WTC11 (cell line): ENCODE data around the gene STK39. TPM values are rescaled to one million over a fixed set of nuclear protein-coding genes. Genes with fewer than 3 reads are reported as not detected.

Source experiments
- ATAC-seq: fragments of 200-7000 bp; cut with Tn5 transposase; 2 replicates; pipeline ENCODE4 v1.10.0; 2021; ENCODE audit warnings: mild to moderate bottlenecking, moderate library complexity
- CTCF ChIA-PET: fragments of 300-600 bp; sonication (Branson Sonifier 250); formaldehyde crosslinking; loops from one replicate; lab custom pipeline; 2021; ENCODE audit warnings: antibody characterized with exemption; lab: Charles Lee
- POLR2A ChIA-PET: fragments of 350-600 bp; sonication (Branson Sonifier 250); formaldehyde crosslinking; loops from one replicate; lab custom pipeline; 2021; ENCODE audit warnings: antibody characterized with exemption; lab: Charles Lee
- DNase-seq: peaks from one replicate; pipeline ENCODE4 v3.0.0; 2021; ENCODE audit warnings: low spot score
- H3K27ac Mint-ChIP-seq: 2 replicates; pipeline ENCODE4 v1.8.0; 2021; ENCODE audit warnings: mixed read lengths
- H3K27me3 Mint-ChIP-seq: 2 replicates; pipeline ENCODE4 v1.8.0; 2021; ENCODE audit warnings: low read depth, mild to moderate bottlenecking, moderate library complexity, mixed read lengths
- H3K36me3 Mint-ChIP-seq: 2 replicates; pipeline ENCODE4 v1.8.0; 2021; ENCODE audit warnings: mixed read lengths
- H3K4me1 Mint-ChIP-seq: 2 replicates; pipeline ENCODE4 v1.8.0; 2022; ENCODE audit warnings: mixed read lengths
- H3K4me3 Mint-ChIP-seq: 2 replicates; pipeline ENCODE4 v1.8.0; 2021; ENCODE audit warnings: mild to moderate bottlenecking, moderate library complexity, mixed read lengths
- H3K9me3 Mint-ChIP-seq: 2 replicates; pipeline ENCODE4 v1.8.0; 2021; ENCODE audit warnings: mixed read lengths
- AR ChIP-seq: fragments of 250-450 bp; sonication (Bioruptor Pico); IDR thresholded peaks from 2 replicates; pipeline ENCODE4 v1.9.0; 2021; ENCODE audit warnings: mild to moderate bottlenecking
- ATF1 ChIP-seq: sonication (generic); formaldehyde crosslinking; IDR thresholded peaks from 2 replicates; pipeline ENCODE4 v1.8.1; 2023; ENCODE audit warnings: mild to moderate bottlenecking, moderate library complexity, missing genetic modification reagents
- ESRRA ChIP-seq: sonication (generic); formaldehyde crosslinking; IDR thresholded peaks from 2 replicates; pipeline ENCODE4 v1.8.1; 2022; ENCODE audit warnings: mild to moderate bottlenecking, missing genetic modification reagents, borderline replicate concordance
- FOXJ3 ChIP-seq: sonication (generic); formaldehyde crosslinking; IDR thresholded peaks from 2 replicates; pipeline ENCODE4 v1.9.0; 2021; ENCODE audit warnings: missing genetic modification reagents, mild to moderate bottlenecking, borderline replicate concordance
- GTF2I ChIP-seq: fragments of 250-450 bp; sonication (Bioruptor Pico); conservative IDR thresholded peaks from 2 replicates; pipeline ENCODE4 v1.4.0; 2021; ENCODE audit warnings: mild to moderate bottlenecking
- HMGXB4 ChIP-seq: sonication (generic); formaldehyde crosslinking; IDR thresholded peaks from 2 replicates; pipeline ENCODE4 v1.8.1; 2023; ENCODE audit warnings: mild to moderate bottlenecking, moderate library complexity, missing genetic modification reagents
- NFYB ChIP-seq: sonication (generic); formaldehyde crosslinking; conservative IDR thresholded peaks from 2 replicates; pipeline ENCODE4 v1.8.0; 2022; ENCODE audit warnings: low read depth, missing genetic modification reagents
- NR2C2 ChIP-seq: sonication (generic); formaldehyde crosslinking; IDR thresholded peaks from 2 replicates; pipeline ENCODE4 v1.8.0; 2022; ENCODE audit warnings: mild to moderate bottlenecking, missing genetic modification reagents
- OVOL2 ChIP-seq: fragments of 250-450 bp; sonication (Bioruptor Pico); IDR thresholded peaks from 2 replicates; pipeline ENCODE4 v1.9.0; 2021; ENCODE audit warnings: mild to moderate bottlenecking, borderline replicate concordance
- PRDM15 ChIP-seq: sonication (generic); formaldehyde crosslinking; IDR thresholded peaks from 2 replicates; pipeline ENCODE4 v1.8.0; 2022; ENCODE audit warnings: missing genetic modification reagents
- TP53 ChIP-seq: sonication (generic); formaldehyde crosslinking; IDR thresholded peaks from 2 replicates; pipeline ENCODE4 v1.8.1; 2023; ENCODE audit warnings: mild to moderate bottlenecking, missing genetic modification reagents
- ZNF317 ChIP-seq: sonication (generic); formaldehyde crosslinking; IDR thresholded peaks from 2 replicates; pipeline ENCODE4 v1.8.1; 2023; ENCODE audit warnings: low read depth, mild to moderate bottlenecking, moderate library complexity, missing genetic modification reagents, borderline replicate concordance
- ZNF423 ChIP-seq: fragments of 250-450 bp; sonication (Bioruptor Pico); IDR thresholded peaks from 2 replicates; pipeline ENCODE4 v2.1.2; 2022; ENCODE audit warnings: mild to moderate bottlenecking, moderate library complexity
- total RNA-seq: library from RNA; stranded (reverse); gene quantifications from 3 replicates; pipeline ENCODE4 v1.2.3, GENCODE V29; 2021
- TF ChIP-seq, protein P1 (sequence below): fragments of 250-450 bp; sonication (Bioruptor Pico); IDR thresholded peaks from 2 replicates; pipeline ENCODE4 v1.9.0; 2021; ENCODE audit warnings: mild to moderate bottlenecking, borderline replicate concordance
- TF ChIP-seq, protein P2 (sequence below): sonication (generic); formaldehyde crosslinking; conservative IDR thresholded peaks from 2 replicates; pipeline ENCODE4 v1.8.1; 2023; ENCODE audit warnings: mild to moderate bottlenecking, low read depth, missing genetic modification reagents, moderate library complexity
- TF ChIP-seq, protein P3 (sequence below): sonication (generic); formaldehyde crosslinking; IDR thresholded peaks from 2 replicates; pipeline ENCODE4 v1.8.1; 2023; ENCODE audit warnings: mild to moderate bottlenecking, missing genetic modification reagents

STK39 gene
- total RNA-seq, 1 experiment from 2014 or later = 20.5 TPM

- no peak for TF ChIP-seq AR
- TF ChIP-seq, protein P1, sequence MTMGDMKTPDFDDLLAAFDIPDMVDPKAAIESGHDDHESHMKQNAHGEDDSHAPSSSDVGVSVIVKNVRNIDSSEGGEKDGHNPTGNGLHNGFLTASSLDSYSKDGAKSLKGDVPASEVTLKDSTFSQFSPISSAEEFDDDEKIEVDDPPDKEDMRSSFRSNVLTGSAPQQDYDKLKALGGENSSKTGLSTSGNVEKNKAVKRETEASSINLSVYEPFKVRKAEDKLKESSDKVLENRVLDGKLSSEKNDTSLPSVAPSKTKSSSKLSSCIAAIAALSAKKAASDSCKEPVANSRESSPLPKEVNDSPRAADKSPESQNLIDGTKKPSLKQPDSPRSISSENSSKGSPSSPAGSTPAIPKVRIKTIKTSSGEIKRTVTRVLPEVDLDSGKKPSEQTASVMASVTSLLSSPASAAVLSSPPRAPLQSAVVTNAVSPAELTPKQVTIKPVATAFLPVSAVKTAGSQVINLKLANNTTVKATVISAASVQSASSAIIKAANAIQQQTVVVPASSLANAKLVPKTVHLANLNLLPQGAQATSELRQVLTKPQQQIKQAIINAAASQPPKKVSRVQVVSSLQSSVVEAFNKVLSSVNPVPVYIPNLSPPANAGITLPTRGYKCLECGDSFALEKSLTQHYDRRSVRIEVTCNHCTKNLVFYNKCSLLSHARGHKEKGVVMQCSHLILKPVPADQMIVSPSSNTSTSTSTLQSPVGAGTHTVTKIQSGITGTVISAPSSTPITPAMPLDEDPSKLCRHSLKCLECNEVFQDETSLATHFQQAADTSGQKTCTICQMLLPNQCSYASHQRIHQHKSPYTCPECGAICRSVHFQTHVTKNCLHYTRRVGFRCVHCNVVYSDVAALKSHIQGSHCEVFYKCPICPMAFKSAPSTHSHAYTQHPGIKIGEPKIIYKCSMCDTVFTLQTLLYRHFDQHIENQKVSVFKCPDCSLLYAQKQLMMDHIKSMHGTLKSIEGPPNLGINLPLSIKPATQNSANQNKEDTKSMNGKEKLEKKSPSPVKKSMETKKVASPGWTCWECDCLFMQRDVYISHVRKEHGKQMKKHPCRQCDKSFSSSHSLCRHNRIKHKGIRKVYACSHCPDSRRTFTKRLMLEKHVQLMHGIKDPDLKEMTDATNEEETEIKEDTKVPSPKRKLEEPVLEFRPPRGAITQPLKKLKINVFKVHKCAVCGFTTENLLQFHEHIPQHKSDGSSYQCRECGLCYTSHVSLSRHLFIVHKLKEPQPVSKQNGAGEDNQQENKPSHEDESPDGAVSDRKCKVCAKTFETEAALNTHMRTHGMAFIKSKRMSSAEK (CRISPR knock-in tag) = no peak
These were observed 319.0 kb downstream of the STK39 start (continued) for GRCh38 chr2:167928434-167928833.

DNA sequence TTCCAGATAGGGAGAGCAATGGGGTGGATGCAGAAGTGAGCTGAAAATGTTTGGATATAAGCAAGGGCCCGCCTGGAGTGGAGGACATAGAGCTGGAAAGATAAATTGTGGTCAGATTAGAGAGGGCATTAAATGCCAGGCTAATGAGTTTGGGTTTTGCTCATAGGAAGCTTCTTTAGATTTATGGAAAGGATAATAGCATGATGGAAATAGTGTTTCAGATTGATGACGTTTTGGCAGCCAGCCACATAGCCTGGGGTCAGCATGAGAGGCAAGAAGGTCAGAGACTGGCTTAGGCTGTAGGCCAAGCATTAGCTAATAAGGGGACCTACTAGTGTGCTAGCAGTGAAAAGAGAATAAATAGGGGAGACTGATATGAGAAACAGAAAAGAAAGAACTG lies 321.6 kb downstream of the STK39 start:
- H3K27me3 Mint-ChIP-seq = no peaks in the 10 kb centered on the region
- no peak overlapping the region for H3K27ac Mint-ChIP-seq
- TF ChIP-seq, protein P2, sequence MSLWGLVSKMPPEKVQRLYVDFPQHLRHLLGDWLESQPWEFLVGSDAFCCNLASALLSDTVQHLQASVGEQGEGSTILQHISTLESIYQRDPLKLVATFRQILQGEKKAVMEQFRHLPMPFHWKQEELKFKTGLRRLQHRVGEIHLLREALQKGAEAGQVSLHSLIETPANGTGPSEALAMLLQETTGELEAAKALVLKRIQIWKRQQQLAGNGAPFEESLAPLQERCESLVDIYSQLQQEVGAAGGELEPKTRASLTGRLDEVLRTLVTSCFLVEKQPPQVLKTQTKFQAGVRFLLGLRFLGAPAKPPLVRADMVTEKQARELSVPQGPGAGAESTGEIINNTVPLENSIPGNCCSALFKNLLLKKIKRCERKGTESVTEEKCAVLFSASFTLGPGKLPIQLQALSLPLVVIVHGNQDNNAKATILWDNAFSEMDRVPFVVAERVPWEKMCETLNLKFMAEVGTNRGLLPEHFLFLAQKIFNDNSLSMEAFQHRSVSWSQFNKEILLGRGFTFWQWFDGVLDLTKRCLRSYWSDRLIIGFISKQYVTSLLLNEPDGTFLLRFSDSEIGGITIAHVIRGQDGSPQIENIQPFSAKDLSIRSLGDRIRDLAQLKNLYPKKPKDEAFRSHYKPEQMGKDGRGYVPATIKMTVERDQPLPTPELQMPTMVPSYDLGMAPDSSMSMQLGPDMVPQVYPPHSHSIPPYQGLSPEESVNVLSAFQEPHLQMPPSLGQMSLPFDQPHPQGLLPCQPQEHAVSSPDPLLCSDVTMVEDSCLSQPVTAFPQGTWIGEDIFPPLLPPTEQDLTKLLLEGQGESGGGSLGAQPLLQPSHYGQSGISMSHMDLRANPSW (CRISPR knock-in tag) = no peak
- TF ChIP-seq NR2C2 (CRISPR knock-in tag) = no peak
- no peak for TF ChIP-seq HMGXB4
- TF ChIP-seq ZNF423 (CRISPR knock-in tag) = no peak
- TF ChIP-seq GTF2I (CRISPR knock-in tag) = no peak
- TF ChIP-seq ZNF317 = no peak
- TF ChIP-seq ESRRA (CRISPR knock-in tag) = no peak
- no peak for TF ChIP-seq OVOL2 (CRISPR knock-in tag)
- TF ChIP-seq NFYB (CRISPR knock-in tag) = no peak
- no peak for TF ChIP-seq FOXJ3 (CRISPR knock-in tag)
- TF ChIP-seq, protein P3, sequence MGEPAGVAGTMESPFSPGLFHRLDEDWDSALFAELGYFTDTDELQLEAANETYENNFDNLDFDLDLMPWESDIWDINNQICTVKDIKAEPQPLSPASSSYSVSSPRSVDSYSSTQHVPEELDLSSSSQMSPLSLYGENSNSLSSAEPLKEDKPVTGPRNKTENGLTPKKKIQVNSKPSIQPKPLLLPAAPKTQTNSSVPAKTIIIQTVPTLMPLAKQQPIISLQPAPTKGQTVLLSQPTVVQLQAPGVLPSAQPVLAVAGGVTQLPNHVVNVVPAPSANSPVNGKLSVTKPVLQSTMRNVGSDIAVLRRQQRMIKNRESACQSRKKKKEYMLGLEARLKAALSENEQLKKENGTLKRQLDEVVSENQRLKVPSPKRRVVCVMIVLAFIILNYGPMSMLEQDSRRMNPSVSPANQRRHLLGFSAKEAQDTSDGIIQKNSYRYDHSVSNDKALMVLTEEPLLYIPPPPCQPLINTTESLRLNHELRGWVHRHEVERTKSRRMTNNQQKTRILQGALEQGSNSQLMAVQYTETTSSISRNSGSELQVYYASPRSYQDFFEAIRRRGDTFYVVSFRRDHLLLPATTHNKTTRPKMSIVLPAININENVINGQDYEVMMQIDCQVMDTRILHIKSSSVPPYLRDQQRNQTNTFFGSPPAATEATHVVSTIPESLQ = no peak
- TF ChIP-seq TP53 = no peak
- TF ChIP-seq PRDM15 (CRISPR knock-in tag) = no peak
- no peak for TF ChIP-seq ATF1
- ATAC-seq (no peak), DNase-seq (no peak)
- no peaks in the 10 kb centered on the region for H3K36me3 Mint-ChIP-seq
- ChIA-PET POLR2A (no interaction called here), CTCF (no interaction called here)
- no peak overlapping the region for H3K4me3 Mint-ChIP-seq
- H3K9me3 Mint-ChIP-seq = no peaks in the 10 kb centered on the region
- peaks cover 5% of the 10 kb centered on the region for H3K4me1 Mint-ChIP-seq
